Heart left ventricle (tissue), 16 donors: ENCODE results near the gene KRT2. TPM values are rescaled to one million over a fixed set of nuclear protein-coding genes. Genes with fewer than 3 reads are reported as not detected.
A peak's percentile ranks its signal among the peaks of the same experiment; 100 is the strongest.
"Not testable (repeated sequence)": the region's sequence is repeated elsewhere in the genome, so short reads cannot be mapped to it uniquely, and the experiment has no call there.

ENCODE experiments used
- ATAC-seq, 4 donors: fragments of 200-7000 bp; cut with Tn5 transposase; one replicate each; pipeline ENCODE4 v1.9.1; 2020 to 2022; ENCODE audit warnings: moderate library complexity in 4 of 4, mild to moderate bottlenecking in 3 of 4, moderate number of reproducible peaks in 1 of 4
- DNase-seq, 5 donors: peaks; one replicate each; pipeline ENCODE4 v3.0.0-alpha.2; 2020
- H3K27ac ChIP-seq, 12 donors: fragments of 200-600 bp; sonication (generic) in 4 of 12; one replicate each; pipeline versions ENCODE4 v1.5.0 to v1.8.0; 2016 to 2022; ENCODE audit warnings: mild to moderate bottlenecking in 2 of 12
- H3K27me3 ChIP-seq, 9 donors: fragments of 200-600 bp; sonication (generic) in 2 of 9; one replicate each; pipeline versions ENCODE4 v1.5.1 to v1.8.0; 2016 to 2022; ENCODE audit warnings: mild to moderate bottlenecking in 3 of 9
- H3K36me3 ChIP-seq, 9 donors: fragments of 200-600 bp; sonication (generic) in 2 of 9; one replicate each; pipeline versions ENCODE4 v1.5.0 to v1.8.0; 2018 to 2022; ENCODE audit warnings: mild to moderate bottlenecking in 2 of 9
- H3K4me1 ChIP-seq, 12 donors: fragments of 200-600 bp; sonication (generic) in 4 of 12; one replicate each; pipeline versions ENCODE4 v1.5.0 to v1.8.0; 2016 to 2022; ENCODE audit warnings: mild to moderate bottlenecking in 3 of 12
- H3K4me3 ChIP-seq, 12 donors: fragments of 200-600 bp; sonication (generic) in 4 of 12; one replicate each; pipeline versions ENCODE4 v1.5.0 to v1.8.0; 2017 to 2022; ENCODE audit warnings: mild to moderate bottlenecking in 9 of 12, moderate library complexity in 4 of 12
- H3K9me3 ChIP-seq, 12 donors: fragments of 200-600 bp; sonication (generic) in 4 of 12; one replicate each; pipeline versions ENCODE4 v1.5.0 to v1.8.0; 2016 to 2022; ENCODE audit warnings: mild to moderate bottlenecking in 1 of 12
- CTCF ChIP-seq, 12 donors: fragments of 200-600 bp; sonication (generic) in 4 of 12; IDR thresholded peaks; one replicate each; pipeline versions ENCODE4 v1.5.0 to v1.8.0; 2018 to 2022; ENCODE audit warnings: antibody characterized with exemption in 12 of 12, mild to moderate bottlenecking in 5 of 12
- POLR2A ChIP-seq, 2 donors: fragments of 450-650 bp; IDR thresholded peaks; one replicate each; pipeline ENCODE4 v1.6.1; 2017; ENCODE audit warnings: antibody characterized with exemption in 2 of 2, mild to moderate bottlenecking in 2 of 2, moderate library complexity in 2 of 2
- WGBS, 4 donors: extraction: QIAGEN DNeasy Blood & Tissue Kit in 2 of 4; methylation state at CpG; one replicate each; pipeline versions ENCODE4 v1.1.5 to v1.1.7; 2013 to 2018; 5-methylcytosine and 5-hydroxymethylcytosine counted together
- intact Hi-C, 10 donors: fragments of 100-400 bp; cut with DNase I; formaldehyde crosslinking; loops; one replicate each; pipeline versions ENCODE4 v1.11.1 to v1.14.2; 2022
- polyA plus RNA-seq, 2 donors: library from polyadenylated mRNA; stranded (reverse); fragments of 200-250 nt; gene quantifications; one replicate each; pipeline ENCODE4 v1.2.3, GENCODE V29; 2013
- total RNA-seq, 9 donors: library from RNA; depleted of rRNA in 2 of 9; stranded (reverse); fragments of >200 nt in 2 of 9; fragmentation: NEBNext Ultra II Directional in 3 of 9; extraction: Animal tissue kit (Norgen Biotek cat#: 25700) in 3 of 9; gene quantifications; one replicate each; pipeline versions ENCODE4 v1.1.0 to v1.2.4, GENCODE V29; 2016 to 2023
- donor health status: ischemic (EF 13 %, LVEDD 7.1; RV severe dilation, severe dysfunction).
- donor health status: healthy with polysubstance abuse.
- donor health status: DM: no; HTN: yes; CAD: no.
- donor health status: DM: no; HTN: no; CAD: no.
- donor health status: ischemic (EF 25% LVEDD 6.9; RV normal size, moderate dysfunction).
- donor health status: ischemic (EF 25% LVEDD 5.7; RV mildly dilated, moderate dysfunction).
- donor health status: healthy.
- donor health status: DM: yes; HTN: yes; CAD: no.
- donor health status: ischemic (EF 35%, LVEDD 5.7; RV mildly dilated, moderate dysfunction).
- donor health status: nonischemic (EF 11% LVEDD 7.7; RV severe dilation, severe dysfunction).
- donor health status: DM: yes; HTN: yes; CAD: no.
- donor health status: PGD.
- donor health status: ischemic (EF 29% LVEDD 5.4; RV normal size, mild dysfunction).
- donor health status: nonischemic (EF 23%, LVEDD 6.1; RV moderate dilation, normal function).

The KRT2 gene
- total and polyA plus RNA-seq, 11 donors: not detected

GRCh38 chr12:52670506-52670905, 18.5 kb upstream of the KRT2 start:
- Histone ChIP-seq H3K27ac (no peak overlapping the region), H3K9me3 (no peaks in the 10 kb centered on the region), H3K4me3 (no peak overlapping the region), H3K36me3 (no peaks in the 10 kb centered on the region), H3K4me1 (no peaks in the 10 kb centered on the region), H3K27me3 (peaks cover 0 to 38% (median 0%) of the 10 kb centered on the region in 9 donors)
- TF ChIP-seq CTCF (IDR thresholded peaks at IDR 0.05) (no peak), POLR2A (IDR thresholded peaks at IDR 0.05) (no peak)
- DNase-seq (no peak), ATAC-seq (no peak)
- 76 to 86% (median 84%) methylated on average over 4 of the region's 4 CpGs for WGBS, 4 donors
- intact Hi-C loops: loop anchor here in 1 of 10 donors (10.0 kb wide), 1 partner anchor 194 kb away; no protein-coding TSS in a partner anchor

- not testable (repeated sequence) for H3K27ac ChIP-seq, H3K9me3 ChIP-seq, H3K4me3 ChIP-seq, H3K4me1 ChIP-seq, H3K36me3 ChIP-seq, DNase-seq, ATAC-seq
- peaks cover 0 to 40% (median under 1%) of the 10 kb centered on the region in 9 donors for H3K27me3 ChIP-seq
- WGBS, 4 donors: 86 to 91% (median 89%) methylated on average over 3 of the region's 3 CpGs
- intact Hi-C loops: loop anchor here in 3 of 10 donors (5.0 to 10.0 kb wide), 2 partner anchors 195 to 197 kb away; no protein-coding TSS in a partner anchor
Measured at GRCh38 chr12:52669941-52670340, 17.9 kb upstream of the KRT2 start.

- H3K27ac ChIP-seq: no peak overlapping the region
- H3K36me3 ChIP-seq: no peaks in the 10 kb centered on the region
- TF ChIP-seq POLR2A (IDR thresholded peaks at IDR 0.05) (no peak), CTCF (IDR thresholded peaks at IDR 0.05) (no peak)
- H3K4me1 ChIP-seq: no peaks in the 10 kb centered on the region
- H3K9me3 ChIP-seq: no peaks in the 10 kb centered on the region
- ATAC-seq: no peak
- intact Hi-C loops: loop anchor here in 2 of 10 donors (5.0 to 10.0 kb wide), 2 partner anchors 195 to 198 kb away; no protein-coding TSS in a partner anchor
- H3K4me3 ChIP-seq: no peak overlapping the region
- DNase-seq: no peak
- H3K27me3 ChIP-seq: peaks cover 0 to 38% (median 4%) of the 10 kb centered on the region in 9 donors
Measured at GRCh38 chr12:52669426-52669825, 17.4 kb upstream of the KRT2 start.

GRCh38 chr12:52667931-52668330, 15.9 kb upstream of the KRT2 start:
- intact Hi-C loops: loop anchor here in 2 of 10 donors (5.0 to 10.0 kb wide), 2 partner anchors 197 to 199 kb away; no protein-coding TSS in a partner anchor
- ATAC-seq (no peak), DNase-seq (no peak)
- Histone ChIP-seq H3K4me1 (no peaks in the 10 kb centered on the region), H3K27ac (no peak overlapping the region), H3K36me3 (no peaks in the 10 kb centered on the region), H3K27me3 (peaks cover 0 to 30% (median 4%) of the 10 kb centered on the region in 9 donors), H3K4me3 (no peak overlapping the region), H3K9me3 (no peaks in the 10 kb centered on the region)
- 73 to 83% (median 81%) methylated on average over 7 of the region's 7 CpGs for WGBS, 4 donors
- TF ChIP-seq CTCF (IDR thresholded peaks at IDR 0.05) (no peak), POLR2A (IDR thresholded peaks at IDR 0.05) (no peak)

- ATAC-seq (no peak), DNase-seq (no peak)
- Histone ChIP-seq H3K4me1 (no peaks in the 10 kb centered on the region), H3K9me3 (no peaks in the 10 kb centered on the region), H3K36me3 (no peaks in the 10 kb centered on the region), H3K27ac (no peak overlapping the region), H3K4me3 (no peak overlapping the region), H3K27me3 (peaks cover 0 to 32% (median 4%) of the 10 kb centered on the region in 9 donors)
- TF ChIP-seq CTCF (IDR thresholded peaks at IDR 0.05) (peak in 9 of 12 donors; percentile 9 to 33 (median 18)), POLR2A (IDR thresholded peaks at IDR 0.05) (no peak)
- intact Hi-C loops: loop anchor here in 2 of 10 donors (5.0 to 10.0 kb wide), 2 partner anchors 197 to 200 kb away; no protein-coding TSS in a partner anchor
- WGBS, 4 donors: 60 to 73% (median 63%) methylated on average over 9 of the region's 9 CpGs
Measured at GRCh38 chr12:52667509-52667908, 15.5 kb upstream of the KRT2 start.
